Heart left ventricle (tissue), 13 donors: ENCODE measurements around the gene CXCL11.

Experiments used
- CTCF ChIP-seq, 12 donors: fragments of 200-600 bp; sonication (generic) in 4 of 12; IDR thresholded peaks; one replicate each; pipeline versions ENCODE4 v1.5.0 to v1.8.0; 2018 to 2022; ENCODE audit warnings: antibody characterized with exemption in 12 of 12, mild to moderate bottlenecking in 5 of 12
- POLR2A ChIP-seq, 2 donors: fragments of 450-650 bp; IDR thresholded peaks; one replicate each; pipeline ENCODE4 v1.6.1; 2017; ENCODE audit warnings: antibody characterized with exemption in 2 of 2, mild to moderate bottlenecking in 2 of 2, moderate library complexity in 2 of 2
- donor health status: ischemic (EF 13 %, LVEDD 7.1; RV severe dilation, severe dysfunction).
- donor health status: DM: no; HTN: yes; CAD: no.
- donor health status: DM: no; HTN: no; CAD: no.
- donor health status: ischemic (EF 25% LVEDD 6.9; RV normal size, moderate dysfunction).
- donor health status: ischemic (EF 25% LVEDD 5.7; RV mildly dilated, moderate dysfunction).
- donor health status: ischemic (EF 35%, LVEDD 5.7; RV mildly dilated, moderate dysfunction).
- donor health status: nonischemic (EF 11% LVEDD 7.7; RV severe dilation, severe dysfunction).
- donor health status: DM: yes; HTN: yes; CAD: no.
- donor health status: PGD.
- donor health status: ischemic (EF 29% LVEDD 5.4; RV normal size, mild dysfunction).
- donor health status: nonischemic (EF 23%, LVEDD 6.1; RV moderate dilation, normal function).

GRCh38 chr4:75989846-75990528, 45.9 kb downstream of the CXCL11 start:
- no peak for TF ChIP-seq CTCF (IDR thresholded peaks at IDR 0.05)
- no peak for TF ChIP-seq POLR2A (IDR thresholded peaks at IDR 0.05)
